Measurements from ENCODE around the gene PMF1. TPM values are rescaled to one million over a fixed set of nuclear protein-coding genes. Genes with fewer than 3 reads are reported as not detected.

The PMF1 gene
- total and polyA plus RNA-seq, 2 donors (not counting 3 experiments of a cell fraction or from before 2014, with no cell fraction given), result 58.4 to 134 TPM

DNA sequence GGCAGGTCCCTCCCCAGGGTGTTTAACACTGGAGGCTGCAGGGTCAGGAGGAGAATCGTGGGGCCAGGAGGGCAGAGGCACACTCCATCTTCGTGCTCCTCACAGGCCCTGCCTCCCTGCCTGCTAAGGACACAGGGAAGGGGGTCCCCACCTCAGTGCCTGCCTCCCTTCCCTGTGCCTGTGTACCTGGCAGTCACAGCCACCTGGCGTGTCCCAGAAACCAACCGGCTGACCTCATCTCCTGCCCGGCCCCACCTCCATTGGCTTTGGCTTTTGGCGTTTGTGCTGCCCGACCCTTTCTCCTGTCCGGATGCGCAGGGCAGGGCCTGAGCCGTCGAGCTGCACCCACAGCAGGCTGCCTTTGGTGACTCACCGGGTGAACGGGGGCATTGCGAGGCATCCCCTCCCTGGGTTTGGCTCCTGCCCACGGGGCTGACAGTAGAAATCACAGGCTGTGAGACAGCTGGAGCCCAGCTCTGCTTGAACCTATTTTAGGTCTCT, 28.6 kb downstream of the PMF1 start:
- dilution Hi-C loops (cut with MboI; ENCODE audit: extremely low pct_ligation_motif_present, low sequenced_read_pairs), result no loop called here
- POLR2A ChIA-PET, result no interaction called here
- TF ChIP-seq POLR2A (IDR thresholded peaks at IDR 0.05; ENCODE audit: low read depth, low read length) (no peak), MYC (IDR thresholded peaks at IDR 0.05; ENCODE audit: low read depth, low read length) (no peak), EZH2 (IDR thresholded peaks at IDR 0.05; ENCODE audit: borderline replicate concordance, low read depth, low read length, severe bottlenecking) (no peak)
- H3K9me1 ChIP-seq (replicated peaks; ENCODE audit: control insufficient read depth, extremely low read depth, insufficient read depth, low read length), result no peaks in the 10 kb centered on the region
- BruUV-seq (replicated peaks), result no TSS peak
- DNase-seq (ENCODE audit: low read depth, low spot score), result no peak
- no peak for FAIRE-seq
- no peak overlapping the region for H3K27ac ChIP-seq (ENCODE audit: insufficient read depth, low read depth, low read length)
- no peaks in the 10 kb centered on the region for H3K9me3 ChIP-seq (replicated peaks; ENCODE audit: control insufficient read depth, insufficient read depth, low read length)
- CTCF ChIA-PET, result interaction anchor here (1.5 kb wide), 1 partner anchor 16 kb away, joined by 7 read pairs; no protein-coding TSS in a partner anchor
- H3K36me3 ChIP-seq (ENCODE audit: control insufficient read depth in 2 of 2, extremely low read depth in 1 of 2, insufficient read depth in 2 of 2, low read length in 2 of 2), result peaks cover 0 to 14% of the 10 kb centered on the region in 2 experiments
- no peak overlapping the region for H2AFZ ChIP-seq (ENCODE audit: low read depth, low read length)
- H3K4me3 ChIP-seq (replicated peaks in 1 of 3; ENCODE audit: insufficient read depth in 1 of 3, low read depth in 1 of 3, low read length in 3 of 3), result no peak overlapping the region
- no peak overlapping the region for H3K9ac ChIP-seq (replicated peaks; ENCODE audit: extremely low read depth, insufficient read depth, low read length)
- no peaks in the 10 kb centered on the region for H4K20me1 ChIP-seq (replicated peaks; ENCODE audit: control insufficient read depth, extremely low read depth, insufficient read depth, low read length)
- no peaks in the 10 kb centered on the region for H3K79me2 ChIP-seq (ENCODE audit: control insufficient read depth, insufficient read depth, low read length)
- H3K27me3 ChIP-seq (ENCODE audit: control insufficient read depth in 2 of 2, insufficient read depth in 2 of 2, low read length in 2 of 2), result peaks cover 0 to 4% of the 10 kb centered on the region in 2 experiments
- intact Hi-C loops (cut with micrococcal nuclease), result no loop called here
- H3K4me1 ChIP-seq (ENCODE audit: control insufficient read depth, extremely low read depth, insufficient read depth, low read length), result peaks cover 6% of the 10 kb centered on the region
- H3K4me2 ChIP-seq (ENCODE audit: insufficient read depth, low read length), result no peak overlapping the region

DNA sequence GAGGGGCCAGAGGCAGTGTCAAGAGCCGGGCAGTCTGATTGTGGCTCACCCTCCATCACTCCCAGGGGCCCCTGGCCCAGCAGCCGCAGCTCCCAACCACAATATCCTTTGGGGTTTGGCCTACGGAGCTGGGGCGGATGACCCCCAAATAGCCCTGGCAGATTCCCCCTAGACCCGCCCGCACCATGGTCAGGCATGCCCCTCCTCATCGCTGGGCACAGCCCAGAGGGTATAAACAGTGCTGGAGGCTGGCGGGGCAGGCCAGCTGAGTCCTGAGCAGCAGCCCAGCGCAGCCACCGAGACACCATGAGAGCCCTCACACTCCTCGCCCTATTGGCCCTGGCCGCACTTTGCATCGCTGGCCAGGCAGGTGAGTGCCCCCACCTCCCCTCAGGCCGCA, 29.1 kb downstream of the PMF1 start, which contains the start of gene BGLAP:
TSS of gene BGLAP (plus strand) at position 259 of the 400 bp plus-strand sequence. CDS start at position 307, 48 bp downstream.
- H3K4me1 ChIP-seq (ENCODE audit: control insufficient read depth, extremely low read depth, insufficient read depth, low read length), result peaks cover 6% of the 10 kb centered on the region
- no peak within 1 kb of the TSS for H3K27ac ChIP-seq (ENCODE audit: insufficient read depth, low read depth, low read length)
- no peak within 1 kb of the TSS for H3K9ac ChIP-seq (replicated peaks; ENCODE audit: extremely low read depth, insufficient read depth, low read length)
- TF ChIP-seq, protein P1, sequence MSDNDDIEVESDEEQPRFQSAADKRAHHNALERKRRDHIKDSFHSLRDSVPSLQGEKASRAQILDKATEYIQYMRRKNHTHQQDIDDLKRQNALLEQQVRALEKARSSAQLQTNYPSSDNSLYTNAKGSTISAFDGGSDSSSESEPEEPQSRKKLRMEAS (IDR thresholded peaks at IDR 0.05; ENCODE audit: insufficient read depth, insufficient read length), result no peak
- TF ChIP-seq FOS (IDR thresholded peaks at IDR 0.05; ENCODE audit: borderline replicate concordance, insufficient read depth, low read length), result no peak
- no peak for TF ChIP-seq MYC (IDR thresholded peaks at IDR 0.05; ENCODE audit: low read depth, low read length)
- no peak for TF ChIP-seq POLR2A (IDR thresholded peaks at IDR 0.05; ENCODE audit: low read depth, low read length)
- TF ChIP-seq, protein P2, sequence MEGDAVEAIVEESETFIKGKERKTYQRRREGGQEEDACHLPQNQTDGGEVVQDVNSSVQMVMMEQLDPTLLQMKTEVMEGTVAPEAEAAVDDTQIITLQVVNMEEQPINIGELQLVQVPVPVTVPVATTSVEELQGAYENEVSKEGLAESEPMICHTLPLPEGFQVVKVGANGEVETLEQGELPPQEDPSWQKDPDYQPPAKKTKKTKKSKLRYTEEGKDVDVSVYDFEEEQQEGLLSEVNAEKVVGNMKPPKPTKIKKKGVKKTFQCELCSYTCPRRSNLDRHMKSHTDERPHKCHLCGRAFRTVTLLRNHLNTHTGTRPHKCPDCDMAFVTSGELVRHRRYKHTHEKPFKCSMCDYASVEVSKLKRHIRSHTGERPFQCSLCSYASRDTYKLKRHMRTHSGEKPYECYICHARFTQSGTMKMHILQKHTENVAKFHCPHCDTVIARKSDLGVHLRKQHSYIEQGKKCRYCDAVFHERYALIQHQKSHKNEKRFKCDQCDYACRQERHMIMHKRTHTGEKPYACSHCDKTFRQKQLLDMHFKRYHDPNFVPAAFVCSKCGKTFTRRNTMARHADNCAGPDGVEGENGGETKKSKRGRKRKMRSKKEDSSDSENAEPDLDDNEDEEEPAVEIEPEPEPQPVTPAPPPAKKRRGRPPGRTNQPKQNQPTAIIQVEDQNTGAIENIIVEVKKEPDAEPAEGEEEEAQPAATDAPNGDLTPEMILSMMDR (IDR thresholded peaks at IDR 0.05; ENCODE audit: extremely low read depth in 1 of 2, insufficient read depth in 1 of 2, low read depth in 1 of 2, low read length in 2 of 2), result no peak
- TF ChIP-seq EZH2 (IDR thresholded peaks at IDR 0.05; ENCODE audit: borderline replicate concordance, low read depth, low read length, severe bottlenecking), result no peak
- no peak for TF ChIP-seq POLR2AphosphoS5 (IDR thresholded peaks at IDR 0.05; ENCODE audit: insufficient read depth, low read depth, low read length)
- TF ChIP-seq GATA2 (IDR thresholded peaks at IDR 0.05; ENCODE audit: insufficient read depth, insufficient read length, low read depth, low read length), result no peak
- TF ChIP-seq JUN (IDR thresholded peaks at IDR 0.05; ENCODE audit: borderline replicate concordance, insufficient read depth, insufficient read length, low read depth), result no peak
- H4K20me1 ChIP-seq (replicated peaks; ENCODE audit: control insufficient read depth, extremely low read depth, insufficient read depth, low read length), result no peaks in the 10 kb centered on the region
- FAIRE-seq, result no peak
- no peaks in the 10 kb centered on the region for H3K9me3 ChIP-seq (replicated peaks; ENCODE audit: control insufficient read depth, insufficient read depth, low read length)
- dilution Hi-C loops (cut with MboI; ENCODE audit: extremely low pct_ligation_motif_present, low sequenced_read_pairs), result no loop called here
- no peak within 1 kb of the TSS for H2AFZ ChIP-seq (ENCODE audit: low read depth, low read length)
- H3K27me3 ChIP-seq (ENCODE audit: control insufficient read depth in 2 of 2, insufficient read depth in 2 of 2, low read length in 2 of 2), result peaks cover 0 to 4% of the 10 kb centered on the region in 2 experiments
- H3K4me2 ChIP-seq (ENCODE audit: insufficient read depth, low read length), result no peak within 1 kb of the TSS
- POLR2A ChIA-PET, result no interaction called here
- peaks cover 0 to 9% of the 10 kb centered on the region in 2 experiments for H3K36me3 ChIP-seq (ENCODE audit: control insufficient read depth in 2 of 2, extremely low read depth in 1 of 2, insufficient read depth in 2 of 2, low read length in 2 of 2)
- CTCF ChIA-PET, result interaction anchor here (1.5 kb wide), 1 partner anchor 17 kb away, joined by 7 read pairs; no protein-coding TSS in a partner anchor
- intact Hi-C loops (cut with micrococcal nuclease), result no loop called here
- no peak within 1 kb of the TSS for H3K4me3 ChIP-seq (replicated peaks in 1 of 3; ENCODE audit: insufficient read depth in 1 of 3, low read depth in 1 of 3, low read length in 3 of 3)
- H3K9me1 ChIP-seq (replicated peaks; ENCODE audit: control insufficient read depth, extremely low read depth, insufficient read depth, low read length), result no peaks in the 10 kb centered on the region
- no TSS peak for BruUV-seq (replicated peaks)
- H3K79me2 ChIP-seq (ENCODE audit: control insufficient read depth, insufficient read depth, low read length), result no peaks in the 10 kb centered on the region
- DNase-seq (ENCODE audit: low read depth, low spot score), result no peak

All from endothelial cell of umbilical vein (primary cell).